Mononuclear cell (primary cell): ENCODE measurements around the gene AQP6. TPM values are rescaled to one million over a fixed set of nuclear protein-coding genes. Genes with fewer than 3 reads are reported as not detected.

Source experiments
- total RNA-seq: library from RNA; depleted of rRNA; stranded (reverse); fragments of >200 nt; gene quantifications from one replicate; pipeline ENCODE4 v1.2.3, GENCODE V29; 2012

AQP6 gene
- total RNA-seq, 1 donor: not detected

Other genes starting within 250 kb of the AQP6 start
- gene TMBIM6, start 231.4 kb upstream of the AQP6 start, total RNA-seq: 288 TPM
- gene NCKAP5L, start 144.5 kb upstream of the AQP6 start, total RNA-seq: 13.7 TPM
- gene BCDIN3D, start 129.8 kb upstream of the AQP6 start, total RNA-seq: 4.7 TPM
- gene FAIM2, start 69.0 kb upstream of the AQP6 start, total RNA-seq: not detected
- not detected for gene AQP2, start 22.2 kb upstream of the AQP6 start, total RNA-seq
- not detected for gene AQP5, start 11.1 kb upstream of the AQP6 start, total RNA-seq
- gene RACGAP1, start 52.5 kb downstream of the AQP6 start, total RNA-seq: 3.7 TPM
- gene ASIC1, start 84.6 kb downstream of the AQP6 start, total RNA-seq: under 0.01 TPM
- gene SMARCD1, start 112.4 kb downstream of the AQP6 start, total RNA-seq: 74.3 TPM
- 0.21 TPM for gene GPD1, start 131.1 kb downstream of the AQP6 start, total RNA-seq
- gene COX14, start 139.3 kb downstream of the AQP6 start, total RNA-seq: 34.3 TPM
- 30.3 TPM for gene CERS5, start 194.4 kb downstream of the AQP6 start, total RNA-seq